Liver (tissue), 9 donors: ENCODE data around the gene CPNE1. TPM values are rescaled to one million over a fixed set of nuclear protein-coding genes. Genes with fewer than 3 reads are reported as not detected.

Experiments used
- DNase-seq: peaks from one replicate; pipeline ENCODE4 v3.0.0-alpha.2; 2017; ENCODE audit warnings: low spot score
- H3K27ac ChIP-seq, 2 donors: one replicate each; pipeline ENCODE4 v1.7.0; 2013; ENCODE audit warnings: inconsistent platforms in 2 of 2, low read length in 2 of 2, control low read depth in 1 of 2, low read depth in 1 of 2, mild to moderate bottlenecking in 1 of 2
- H3K27me3 ChIP-seq, 4 donors: one replicate each; pipeline versions ENCODE4 v1.6.1 to v1.7.0; 2013; ENCODE audit warnings: low read length in 3 of 4, inconsistent platforms in 1 of 4, mild to moderate bottlenecking in 1 of 4, moderate library complexity in 1 of 4; ENCODE audit not compliant: control insufficient read depth in 4 of 4, insufficient read depth in 4 of 4
- H3K36me3 ChIP-seq, 4 donors: one replicate each; pipeline versions ENCODE4 v1.6.1 to v1.7.0; 2013; ENCODE audit warnings: low read length in 3 of 4, mild to moderate bottlenecking in 3 of 4, low read depth in 1 of 4, moderate library complexity in 1 of 4; ENCODE audit not compliant: control insufficient read depth in 4 of 4, insufficient read depth in 3 of 4
- H3K4me1 ChIP-seq, 4 donors: one replicate each; pipeline versions ENCODE4 v1.6.1 to v1.7.0; 2013; ENCODE audit warnings: low read length in 3 of 4, mild to moderate bottlenecking in 3 of 4, moderate library complexity in 1 of 4; ENCODE audit not compliant: control insufficient read depth in 4 of 4, insufficient read depth in 4 of 4
- H3K4me3 ChIP-seq, 3 donors: one replicate each; pipeline versions ENCODE4 v1.6.1 to v1.7.0; 2013; ENCODE audit warnings: low read length in 3 of 3, control low read depth in 1 of 3, low read depth in 1 of 3, mild to moderate bottlenecking in 1 of 3
- H3K9ac ChIP-seq, 2 donors: one replicate each; pipeline ENCODE4 v1.7.0; 2013; ENCODE audit warnings: low read length in 2 of 2, mild to moderate bottlenecking in 2 of 2, moderate library complexity in 2 of 2, control low read depth in 1 of 2, low read depth in 1 of 2
- H3K9me3 ChIP-seq, 4 donors: one replicate each; pipeline versions ENCODE4 v1.6.1 to v1.7.0; 2013; ENCODE audit warnings: low read length in 3 of 4; ENCODE audit not compliant: control insufficient read depth in 4 of 4
- ATF3 ChIP-seq: IDR thresholded peaks from 2 replicates; pipeline ENCODE4 v1.6.1; 2016; ENCODE audit warnings: antibody characterized with exemption
- CTCF ChIP-seq: fragments of 150-350 bp; IDR thresholded peaks from 2 replicates; pipeline ENCODE4 v1.5.1; 2017; ENCODE audit warnings: improper control_type of control experiment, low read depth, low read length; ENCODE audit not compliant: missing input control
- EGR1 ChIP-seq, 2 donors: IDR thresholded peaks; 2 replicates each; pipeline ENCODE4 v1.6.1; 2016 to 2018; ENCODE audit warnings: antibody characterized with exemption in 2 of 2, low read depth in 2 of 2
- FOXA1 ChIP-seq: IDR thresholded peaks from 2 replicates; pipeline ENCODE4 v1.6.1; 2016; ENCODE audit warnings: antibody characterized with exemption
- FOXA2 ChIP-seq: IDR thresholded peaks from 2 replicates; pipeline ENCODE4 v1.6.1; 2016; ENCODE audit warnings: antibody characterized with exemption
- HNF4A ChIP-seq, 2 donors: conservative IDR thresholded peaks; 2 replicates each; pipeline ENCODE4 v1.6.1; 2016; ENCODE audit warnings: antibody characterized with exemption in 2 of 2, mild to moderate bottlenecking in 2 of 2
- HNF4G ChIP-seq: IDR thresholded peaks from 2 replicates; pipeline ENCODE4 v1.6.1; 2016; ENCODE audit warnings: antibody characterized with exemption
- JUND ChIP-seq, 2 donors: IDR thresholded peaks; 2 replicates each; pipeline ENCODE4 v1.6.1; 2016; ENCODE audit warnings: antibody characterized with exemption in 2 of 2
- MAX ChIP-seq: IDR thresholded peaks from 2 replicates; pipeline ENCODE4 v1.6.1; 2016; ENCODE audit warnings: antibody characterized with exemption
- NR2F2 ChIP-seq: IDR thresholded peaks from 2 replicates; pipeline ENCODE4 v1.6.1; 2016; ENCODE audit warnings: antibody characterized with exemption
- RAD21 ChIP-seq, 2 donors: IDR thresholded peaks; 2 replicates each; pipeline ENCODE4 v1.6.1; 2016; ENCODE audit warnings: antibody characterized with exemption in 2 of 2, mild to moderate bottlenecking in 2 of 2
- REST ChIP-seq: IDR thresholded peaks from 2 replicates; pipeline ENCODE4 v1.6.1; 2016; ENCODE audit warnings: antibody characterized with exemption, mild to moderate bottlenecking
- RXRA ChIP-seq, 2 donors: IDR thresholded peaks; 2 replicates each; pipeline ENCODE4 v1.6.1; 2017 to 2018; ENCODE audit warnings: antibody characterized with exemption in 2 of 2, mild to moderate bottlenecking in 1 of 2
- SP1 ChIP-seq: IDR thresholded peaks from 2 replicates; pipeline ENCODE4 v1.6.1; 2018; ENCODE audit warnings: antibody characterized with exemption, mild to moderate bottlenecking
- TAF1 ChIP-seq: conservative IDR thresholded peaks from 2 replicates; pipeline ENCODE4 v1.6.1; 2016; ENCODE audit warnings: antibody characterized with exemption, mild to moderate bottlenecking
- YY1 ChIP-seq: IDR thresholded peaks from 2 replicates; pipeline ENCODE4 v1.6.1; 2016; ENCODE audit warnings: antibody characterized with exemption, mild to moderate bottlenecking
- ZBTB33 ChIP-seq: IDR thresholded peaks from 2 replicates; pipeline ENCODE4 v1.6.1; 2016; ENCODE audit warnings: antibody characterized with exemption
- WGBS: extraction: QIAGEN DNeasy Blood & Tissue Kit; methylation state at CpG from one replicate; pipeline ENCODE4 v1.1.7; 2013; 5-methylcytosine and 5-hydroxymethylcytosine counted together
- polyA plus RNA-seq, 2 donors: library from polyadenylated mRNA; stranded (reverse) in 1 of 2; unstranded in 1 of 2; fragments of 200-250 nt in 1 of 2; fragments of >200 nt in 1 of 2; fragmentation: Nextera tagmentation in 1 of 2; extraction: Ambion mirVana in 1 of 2; gene quantifications; one replicate each; pipeline versions ENCODE4 v1.2.1 to v1.2.3, GENCODE V29; 2013 to 2015
- total RNA-seq, 2 donors: library from RNA; depleted of rRNA; stranded (reverse); fragments of >200 nt; gene quantifications; one replicate each; pipeline ENCODE4 v1.2.3, GENCODE V29; 2014
- donor health status: healthy.
- donor health status: healthy.
- donor health status: healthy.
- donor health status: healthy.
- donor health status: healthy.

The CPNE1 gene
- total and polyA plus RNA-seq, 4 donors: 25.5 to 55.4 (median 50.5) TPM

- no peak overlapping the region for H3K27ac ChIP-seq
- TF ChIP-seq ATF3 (no peak), RXRA (IDR thresholded peaks at IDR 0.05) (no peak), RAD21 (IDR thresholded peaks at IDR 0.05) (no peak), SP1 (no peak), FOXA1 (no peak), ZBTB33 (no peak), CTCF (no peak), TAF1 (no peak), MAX (no peak), YY1 (no peak), NR2F2 (no peak), JUND (IDR thresholded peaks at IDR 0.05) (no peak)
- WGBS: 72% methylated on average over 9 of the region's 9 CpGs
- no peak overlapping the region for H3K9ac ChIP-seq
- H3K4me1 ChIP-seq: peaks cover 0 to 36% (median 28%) of the 10 kb centered on the region in 4 donors
- H3K27me3 ChIP-seq: no peaks in the 10 kb centered on the region
- no peak for DNase-seq
- no peaks in the 10 kb centered on the region for H3K9me3 ChIP-seq
- H3K4me3 ChIP-seq: peak overlapping the region in 1 of 3 donors; percentile 87
- peaks cover 5 to 11% (median 10%) of the 10 kb centered on the region in 4 donors for H3K36me3 ChIP-seq
Measured at GRCh38 chr20:35697696-35698297, 33.1 kb upstream of the CPNE1 start.

- Histone ChIP-seq H3K36me3 (peaks cover 3 to 6% (median 4%) of the 10 kb centered on the region in 4 donors), H3K27me3 (no peaks in the 10 kb centered on the region), H3K9ac (no peak overlapping the region), H3K4me1 (peaks cover 0 to 33% (median 28%) of the 10 kb centered on the region in 4 donors), H3K4me3 (no peak overlapping the region), H3K9me3 (no peaks in the 10 kb centered on the region), H3K27ac (no peak overlapping the region)
- WGBS: 86% methylated on average over 4 of the region's 4 CpGs
- no peak for DNase-seq
- TF ChIP-seq HNF4A (conservative IDR thresholded peaks at IDR 0.05): no peak
- TF ChIP-seq EGR1 (IDR thresholded peaks at IDR 0.05; ENCODE audit: low read depth in 2 of 2): no peak
- no peak for TF ChIP-seq FOXA2
- TF ChIP-seq MAX: no peak
- TF ChIP-seq RAD21 (IDR thresholded peaks at IDR 0.05): no peak
- no peak for TF ChIP-seq HNF4G
- no peak for TF ChIP-seq REST
- no peak for TF ChIP-seq NR2F2
- no peak for TF ChIP-seq FOXA1
- no peak for TF ChIP-seq YY1
- no peak for TF ChIP-seq ZBTB33
- no peak for TF ChIP-seq SP1
- TF ChIP-seq JUND (IDR thresholded peaks at IDR 0.05): no peak
Measured at GRCh38 chr20:35695978-35696377, 31.3 kb upstream of the CPNE1 start.
